ENCODE data around the gene C19orf53. TPM values are rescaled to one million over a fixed set of nuclear protein-coding genes. Genes with fewer than 3 reads are reported as not detected.

The C19orf53 gene
- total RNA-seq, 1 experiment from 2014 or later, result 115 TPM

DNA sequence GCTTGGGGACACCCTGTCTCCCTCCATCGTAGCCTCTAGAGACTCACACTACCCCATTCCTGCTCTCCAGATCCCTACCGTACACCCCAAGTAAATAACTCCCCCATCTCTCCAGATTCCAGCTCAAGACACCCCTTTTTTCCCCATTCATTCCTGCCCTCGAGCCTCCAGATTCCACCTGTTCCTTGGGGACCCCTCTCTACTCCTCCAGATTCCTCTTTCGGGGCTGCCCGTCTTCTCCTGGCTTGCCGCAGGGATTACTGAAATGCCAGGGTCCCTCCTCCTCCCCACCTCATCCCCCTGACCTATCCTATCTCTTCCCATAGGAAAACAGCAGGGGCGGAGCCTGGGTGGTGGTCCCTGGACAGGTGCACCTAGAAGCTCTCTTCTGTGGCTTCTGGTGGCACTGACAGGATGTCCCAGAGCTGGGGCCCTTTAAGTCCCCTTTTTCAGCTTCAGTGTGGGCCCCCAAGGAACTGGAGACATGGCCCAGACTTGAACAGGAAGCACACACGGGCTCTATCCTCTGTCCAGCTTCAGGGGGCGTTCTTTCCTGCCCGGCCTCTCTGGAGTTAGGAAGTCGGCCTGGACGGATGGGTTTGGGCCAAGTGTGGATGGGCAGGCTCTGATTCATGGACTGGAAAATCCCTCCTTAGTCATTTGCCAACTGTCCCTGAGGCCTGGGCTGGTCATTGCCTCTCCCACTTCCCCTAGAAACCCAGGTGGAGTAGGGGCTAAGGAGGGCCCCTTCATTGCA, 22.2 kb downstream of the C19orf53 start:
- no peaks in the 10 kb centered on the region for H3K36me3 ChIP-seq (ENCODE audit: control insufficient read depth in 1 of 2, insufficient read depth in 2 of 2, low read length in 2 of 2)
- BruUV-seq (replicated peaks), result TSS peak; percentile 49
- H3K9me2 ChIP-seq (ENCODE audit: insufficient read depth), result no peaks in the 10 kb centered on the region
- POLR2A ChIA-PET, result interaction anchor here (1.3 to 1.6 kb wide), 3 partner anchors 24 to 60 kb away, joined by 3 to 5 read pairs (median 3); no protein-coding TSS in a partner anchor
- H3K27ac ChIP-seq (ENCODE audit: low read depth, low read length), result peak overlapping the region; percentile 94
- no peaks in the 10 kb centered on the region for H3K9me3 ChIP-seq (ENCODE audit: control insufficient read depth in 1 of 2, insufficient read depth in 1 of 2, low read depth in 1 of 2, low read length in 2 of 2)
- peak overlapping the region; percentile 76 for H3K9ac ChIP-seq (ENCODE audit: low read length)
- TF ChIP-seq, protein P1, sequence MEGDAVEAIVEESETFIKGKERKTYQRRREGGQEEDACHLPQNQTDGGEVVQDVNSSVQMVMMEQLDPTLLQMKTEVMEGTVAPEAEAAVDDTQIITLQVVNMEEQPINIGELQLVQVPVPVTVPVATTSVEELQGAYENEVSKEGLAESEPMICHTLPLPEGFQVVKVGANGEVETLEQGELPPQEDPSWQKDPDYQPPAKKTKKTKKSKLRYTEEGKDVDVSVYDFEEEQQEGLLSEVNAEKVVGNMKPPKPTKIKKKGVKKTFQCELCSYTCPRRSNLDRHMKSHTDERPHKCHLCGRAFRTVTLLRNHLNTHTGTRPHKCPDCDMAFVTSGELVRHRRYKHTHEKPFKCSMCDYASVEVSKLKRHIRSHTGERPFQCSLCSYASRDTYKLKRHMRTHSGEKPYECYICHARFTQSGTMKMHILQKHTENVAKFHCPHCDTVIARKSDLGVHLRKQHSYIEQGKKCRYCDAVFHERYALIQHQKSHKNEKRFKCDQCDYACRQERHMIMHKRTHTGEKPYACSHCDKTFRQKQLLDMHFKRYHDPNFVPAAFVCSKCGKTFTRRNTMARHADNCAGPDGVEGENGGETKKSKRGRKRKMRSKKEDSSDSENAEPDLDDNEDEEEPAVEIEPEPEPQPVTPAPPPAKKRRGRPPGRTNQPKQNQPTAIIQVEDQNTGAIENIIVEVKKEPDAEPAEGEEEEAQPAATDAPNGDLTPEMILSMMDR (IDR thresholded peaks at IDR 0.05 in 2 of 3, conservative IDR thresholded peaks at IDR 0.05 in 1 of 3; ENCODE audit: borderline replicate concordance in 1 of 3, insufficient read depth in 1 of 3, low read depth in 2 of 3, low read length in 2 of 3), result 0 out of 6 replicates have a peak, but pooled peaks of 1 of the 3 experiments have one; percentile 5
- TF ChIP-seq SP1 (IDR thresholded peaks at IDR 0.05; ENCODE audit: low read depth) (peak; percentile 64), EGR1 (IDR thresholded peaks at IDR 0.05; ENCODE audit: low read depth) (no peak), YY1 (IDR thresholded peaks at IDR 0.05; ENCODE audit: extremely low read depth, insufficient replicate concordance, low read depth, low read length) (peak; percentile 12), SIN3A (IDR thresholded peaks at IDR 0.05; ENCODE audit: low read depth) (no peak)
- H3K4me2 ChIP-seq (ENCODE audit: low read length), result peak overlapping the region; percentile 93
- ATAC-seq (no peak), DNase-seq (ENCODE audit: low read depth, low spot score) (peak; percentile 60)
- H3K4me1 ChIP-seq (ENCODE audit: control insufficient read depth in 1 of 2, insufficient read depth in 2 of 2, low read length in 2 of 2), result peaks cover 37 to 56% of the 10 kb centered on the region in 2 experiments
- intact Hi-C loops (cut with micrococcal nuclease), result loop anchor here (5.0 kb wide), 1 partner anchor 46 kb away; no protein-coding TSS in a partner anchor
- CTCF ChIA-PET, result interaction anchor here (0.5 to 2.6 kb wide), 2 partner anchors 66 to 253 kb away, joined by 3 to 15 read pairs; no protein-coding TSS in a partner anchor
- peaks cover 6% of the 10 kb centered on the region; the same call in 1 of the 2 replicates for H3K79me2 ChIP-seq (ENCODE audit: insufficient read depth, low read length)
- H3K27me3 ChIP-seq (ENCODE audit: insufficient read depth, low read length), result no peaks in the 10 kb centered on the region
- RAD21 ChIA-PET (ENCODE audit: low non-redundant PET in 1 of 2, low total read pairs in 2 of 2, uncharacterized antibody in 2 of 2, unreplicated experiment in 2 of 2), result no interaction called here
- H4K20me1 ChIP-seq (ENCODE audit: insufficient read depth), result no peaks in the 10 kb centered on the region
- no peak overlapping the region for H2AFZ ChIP-seq (ENCODE audit: low read depth, low read length, poor library complexity, severe bottlenecking)
- H3K4me3 ChIP-seq (replicated peaks in 1 of 2; ENCODE audit: low read depth in 1 of 2, low read length in 2 of 2), result peak overlapping the region; percentile 74 to 76

All from HCT116 (cell line).